ENCODE measurements around the gene PACS2. TPM values are rescaled to one million over a fixed set of nuclear protein-coding genes. Genes with fewer than 3 reads are reported as not detected.

Gene PACS2
- total and polyA plus RNA-seq, 2 donors (not counting 1 experiment from before 2014, with no cell fraction given): 65.6 to 70.7 TPM

GRCh38 chr14:105408592-105408991, 94.0 kb downstream of the PACS2 start:
- H3K4me3 Mint-ChIP-seq: no peak overlapping the region
- no peak for TF ChIP-seq EZH2 (IDR thresholded peaks at IDR 0.05; ENCODE audit: borderline replicate concordance, insufficient read depth, low read depth, low read length, poor library complexity, severe bottlenecking)
- TF ChIP-seq CTCF (IDR thresholded peaks at IDR 0.05): no peak
- Histone ChIP-seq H3K4me1 (ENCODE audit: control insufficient read depth in 2 of 2, insufficient read depth in 2 of 2, low read length in 2 of 2) (peaks cover 22 to 25% of the 10 kb centered on the region in 2 donors), H3K27me3 (replicated peaks in 1 of 4; ENCODE audit: control extremely low read depth in 1 of 4, control insufficient read depth in 3 of 4, insufficient read depth in 4 of 4, low read length in 3 of 4) (peaks cover 0 to 21% (median 10%) of the 10 kb centered on the region in 4 experiments), H3K79me2 (ENCODE audit: control insufficient read depth, insufficient read depth, low read length) (no peaks in the 10 kb centered on the region), H3K9me3 (ENCODE audit: control extremely low read depth in 1 of 3, control insufficient read depth in 2 of 3, insufficient read depth in 1 of 3, low read length in 2 of 3) (peaks cover 0 to 7% (median 0%) of the 10 kb centered on the region in 3 donors), H3K4me2 (replicated peaks; ENCODE audit: low read depth, low read length, poor library complexity, severe bottlenecking) (no peak overlapping the region), H2AFZ (ENCODE audit: insufficient read depth, low read depth, low read length, poor library complexity, severe bottlenecking) (no peak overlapping the region), H3K36me3 (replicated peaks in 1 of 2; ENCODE audit: control extremely low read depth in 1 of 2, control insufficient read depth in 1 of 2, extremely low read depth in 1 of 2, insufficient read depth in 2 of 2, low read length in 1 of 2) (no peaks in the 10 kb centered on the region), H3K9ac (ENCODE audit: low read length) (no peak overlapping the region), H3K27ac (ENCODE audit: low read length in 2 of 2) (no peak overlapping the region), H4K20me1 (ENCODE audit: control insufficient read depth, insufficient read depth, low read length, poor library complexity, severe bottlenecking) (peaks cover 6% of the 10 kb centered on the region), H3K4me3 (ENCODE audit: control extremely low read depth in 1 of 5, extremely low read depth in 1 of 5, insufficient read depth in 1 of 5, low read depth in 2 of 5, low read length in 4 of 5) (no peak overlapping the region)
- intact Hi-C loops (cut with micrococcal nuclease): no loop called here
- CTCF ChIA-PET: no interaction called here
- ATAC-seq (ENCODE audit: low read depth) (no peak), DNase-seq (no peak)
- POLR2A ChIA-PET: interaction anchor here (0.5 to 0.7 kb wide), 3 partner anchors 19 to 354 kb away, joined by 3 to 5 read pairs (median 5); no protein-coding TSS in a partner anchor
- no peaks in the 10 kb centered on the region for H3K9me3 Mint-ChIP-seq (ENCODE audit: insufficient read depth)
- peaks cover 26% of the 10 kb centered on the region for H3K4me1 Mint-ChIP-seq
- no peak overlapping the region for H3K27ac Mint-ChIP-seq
- WGBS (ENCODE audit: insufficient coverage): 98% methylated on average over 13 of the region's 13 CpGs
- H3K27me3 Mint-ChIP-seq: peaks cover 9% of the 10 kb centered on the region

GRCh38 chr14:105409364-105409763, 94.8 kb downstream of the PACS2 start:
- CTCF ChIA-PET: interaction anchor here (0.7 kb wide), 1 partner anchor 761 kb away, joined by 3 read pairs; no protein-coding TSS in a partner anchor
- WGBS (ENCODE audit: insufficient coverage): 100% methylated on average over 2 of the region's 3 CpGs
- no peak for ATAC-seq (ENCODE audit: low read depth)
- Mint-ChIP-seq H3K27me3 (peaks cover 11% of the 10 kb centered on the region), H3K9me3 (ENCODE audit: insufficient read depth) (no peaks in the 10 kb centered on the region), H3K4me3 (no peak overlapping the region), H3K4me1 (peaks cover 21% of the 10 kb centered on the region), H3K27ac (no peak overlapping the region)
- H3K27ac ChIP-seq (ENCODE audit: low read length in 2 of 2): no peak overlapping the region
- H3K36me3 ChIP-seq (replicated peaks in 1 of 2; ENCODE audit: control extremely low read depth in 1 of 2, control insufficient read depth in 1 of 2, extremely low read depth in 1 of 2, insufficient read depth in 2 of 2, low read length in 1 of 2): no peaks in the 10 kb centered on the region
- H3K4me3 ChIP-seq (ENCODE audit: control extremely low read depth in 1 of 5, extremely low read depth in 1 of 5, insufficient read depth in 1 of 5, low read depth in 2 of 5, low read length in 4 of 5): no peak overlapping the region
- H3K9me3 ChIP-seq (ENCODE audit: control extremely low read depth in 1 of 3, control insufficient read depth in 2 of 3, insufficient read depth in 1 of 3, low read length in 2 of 3): peaks cover 0 to 7% (median 0%) of the 10 kb centered on the region in 3 donors
- no peaks in the 10 kb centered on the region for H3K79me2 ChIP-seq (ENCODE audit: control insufficient read depth, insufficient read depth, low read length)
- POLR2A ChIA-PET: interaction anchor here (0.7 kb wide), 1 partner anchor 355 kb away, joined by 5 read pairs; no protein-coding TSS in a partner anchor
- peaks cover 0 to 27% (median 12%) of the 10 kb centered on the region in 4 experiments for H3K27me3 ChIP-seq (replicated peaks in 1 of 4; ENCODE audit: control extremely low read depth in 1 of 4, control insufficient read depth in 3 of 4, insufficient read depth in 4 of 4, low read length in 3 of 4)
- intact Hi-C loops (cut with micrococcal nuclease): no loop called here
- TF ChIP-seq EZH2 (IDR thresholded peaks at IDR 0.05; ENCODE audit: borderline replicate concordance, insufficient read depth, low read depth, low read length, poor library complexity, severe bottlenecking) (no peak), CTCF (IDR thresholded peaks at IDR 0.05) (no peak)
- H2AFZ ChIP-seq (ENCODE audit: insufficient read depth, low read depth, low read length, poor library complexity, severe bottlenecking): no peak overlapping the region
- H3K4me2 ChIP-seq (replicated peaks; ENCODE audit: low read depth, low read length, poor library complexity, severe bottlenecking): no peak overlapping the region
- peaks cover 20 to 23% of the 10 kb centered on the region in 2 donors for H3K4me1 ChIP-seq (ENCODE audit: control insufficient read depth in 2 of 2, insufficient read depth in 2 of 2, low read length in 2 of 2)
- peaks cover 6% of the 10 kb centered on the region for H4K20me1 ChIP-seq (ENCODE audit: control insufficient read depth, insufficient read depth, low read length, poor library complexity, severe bottlenecking)
- no peak overlapping the region for H3K9ac ChIP-seq (ENCODE audit: low read length)
- DNase-seq: no peak
